AG04450 (cell line): Measurements from ENCODE around the gene BMP5. TPM values are rescaled to one million over a fixed set of nuclear protein-coding genes. Genes with fewer than 3 reads are reported as not detected.
"Not testable (repeated sequence)": the region's sequence is repeated elsewhere in the genome, so short reads cannot be mapped to it uniquely, and the experiment has no call there.

ENCODE experiments used
- CTCF ChIA-PET: fragments of 300-600, 350-600 bp; formaldehyde crosslinking; extraction: SDS; loops from one replicate; lab custom pipeline; 2022; ENCODE audit warnings: antibody characterized with exemption, inconsistent platforms; lab: Charles Lee
- POLR2A ChIA-PET: fragments of 350-600 bp; formaldehyde crosslinking; extraction: SDS; loops from one replicate; lab custom pipeline; 2021; ENCODE audit warnings: antibody characterized with exemption, inconsistent platforms; lab: Yijun Ruan, JAX
- DNase-seq: peaks from one replicate; pipeline ENCODE4 v3.0.0-alpha.2; 2011; ENCODE audit warnings: low read depth, low spot score
- H3K27ac ChIP-seq: one replicate; pipeline ENCODE4 v1.5.1; 2012; ENCODE audit warnings: low read depth, low read length, control low read depth
- H3K27me3 ChIP-seq: one replicate; pipeline ENCODE4 v1.6.0; 2012; ENCODE audit warnings: low read length; ENCODE audit not compliant: control insufficient read depth, insufficient read depth
- H3K4me3 ChIP-seq: 2 replicates; pipeline ENCODE4 v1.5.1; 2011; ENCODE audit warnings: mild to moderate bottlenecking, low read depth, low read length, control low read depth
- H3K9me3 ChIP-seq: 2 replicates; pipeline ENCODE4 v1.5.1; 2012; ENCODE audit warnings: low read length; ENCODE audit not compliant: control insufficient read depth, insufficient read depth
- CTCF ChIP-seq: IDR thresholded peaks from 2 replicates; pipeline ENCODE4 v1.5.1; 2011; ENCODE audit warnings: low read depth, low read length, control low read depth, inconsistent platforms
- polyA plus RNA-seq: library from polyadenylated mRNA; depleted of rRNA; stranded (reverse); fragments of >200 nt; gene quantifications from 2 replicates; pipeline ENCODE4 v1.2.3, GENCODE V29; 2011

Gene BMP5
- polyA plus RNA-seq, 1 experiment, result 0.63 TPM

DNA sequence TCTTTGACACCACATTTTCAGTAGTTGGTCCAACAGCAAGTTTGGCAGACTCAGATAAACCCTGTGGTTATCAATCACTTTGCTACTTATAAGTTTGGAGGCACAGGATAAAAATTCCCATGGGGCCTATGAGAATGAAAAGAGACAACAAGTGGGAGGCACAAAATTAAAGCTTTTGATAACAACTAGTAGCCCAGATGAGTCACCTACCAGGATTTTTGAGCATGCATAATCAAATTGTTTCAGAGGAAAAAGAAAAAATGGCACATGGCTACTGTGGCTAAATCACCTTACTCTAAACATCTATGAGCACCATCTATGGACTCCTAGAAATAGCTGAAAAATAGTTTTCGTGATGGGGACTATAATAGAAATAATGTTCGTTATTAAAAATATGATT, 40.8 kb upstream of the BMP5 start:
- no peak overlapping the region for H3K4me3 ChIP-seq
- no peaks in the 10 kb centered on the region for H3K9me3 ChIP-seq
- TF ChIP-seq CTCF, result no peak
- H3K27me3 ChIP-seq, result no peaks in the 10 kb centered on the region
- ChIA-PET POLR2A (no interaction called here), CTCF (interaction anchor here (1.0 to 1.2 kb wide), 2 partner anchors 25 to 279 kb away, joined by 3 read pairs; no protein-coding TSS in a partner anchor)
- no peak overlapping the region for H3K27ac ChIP-seq
- no peak for DNase-seq

DNA sequence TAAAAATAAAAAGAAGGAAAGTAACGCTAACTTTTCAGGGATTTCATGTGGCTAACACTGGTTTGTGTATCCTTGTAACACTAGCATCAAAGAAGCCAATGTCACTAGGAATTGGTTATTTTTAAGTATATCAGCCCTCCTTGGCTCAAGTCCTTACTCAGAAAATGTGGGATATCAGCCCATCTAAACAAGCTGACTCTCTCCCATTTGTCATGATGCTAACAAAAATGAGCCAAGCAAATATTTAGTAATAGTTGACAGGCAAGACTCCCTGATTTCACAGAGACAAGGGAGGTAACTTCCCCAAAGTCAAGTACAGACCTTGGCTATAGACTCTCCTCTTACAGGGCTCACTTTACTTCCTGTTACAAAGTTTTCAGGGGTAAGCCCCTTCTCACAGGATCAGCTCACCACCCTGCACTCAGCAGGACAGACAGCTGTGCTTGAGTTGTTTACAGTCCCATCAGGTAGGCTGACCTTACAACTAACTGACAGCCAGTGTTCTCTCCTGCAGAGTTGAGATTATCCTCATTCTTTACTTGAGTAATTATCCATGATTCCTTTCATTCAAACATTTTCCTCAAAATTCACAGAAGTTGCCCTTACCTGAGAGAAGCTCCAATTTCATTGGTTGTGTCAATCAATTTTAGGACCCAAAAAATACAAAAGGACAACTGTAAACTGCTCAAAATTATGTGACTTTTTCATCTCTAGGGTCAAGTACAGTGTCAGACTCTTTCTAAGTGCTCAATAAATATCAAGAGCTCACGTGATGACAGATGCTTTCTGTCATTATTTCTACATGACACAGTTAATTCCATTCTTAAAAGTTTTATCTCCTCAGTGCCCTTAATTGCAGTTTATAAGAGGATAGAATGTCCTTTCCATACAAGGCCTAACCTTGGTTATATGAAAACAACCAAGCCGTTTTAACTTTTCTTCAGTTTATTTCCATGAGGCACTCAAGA, 38.1 kb upstream of the BMP5 start:
- no peak overlapping the region for H3K4me3 ChIP-seq
- ChIA-PET CTCF (interaction anchor here (0.9 kb wide), 1 partner anchor 28 kb away, joined by 3 read pairs; no protein-coding TSS in a partner anchor), POLR2A (no interaction called here)
- no peaks in the 10 kb centered on the region; the same call in 1 of the 2 replicates for H3K9me3 ChIP-seq
- DNase-seq, result no peak
- no peak overlapping the region for H3K27ac ChIP-seq
- no peak for TF ChIP-seq CTCF
- H3K27me3 ChIP-seq, result no peaks in the 10 kb centered on the region

DNA sequence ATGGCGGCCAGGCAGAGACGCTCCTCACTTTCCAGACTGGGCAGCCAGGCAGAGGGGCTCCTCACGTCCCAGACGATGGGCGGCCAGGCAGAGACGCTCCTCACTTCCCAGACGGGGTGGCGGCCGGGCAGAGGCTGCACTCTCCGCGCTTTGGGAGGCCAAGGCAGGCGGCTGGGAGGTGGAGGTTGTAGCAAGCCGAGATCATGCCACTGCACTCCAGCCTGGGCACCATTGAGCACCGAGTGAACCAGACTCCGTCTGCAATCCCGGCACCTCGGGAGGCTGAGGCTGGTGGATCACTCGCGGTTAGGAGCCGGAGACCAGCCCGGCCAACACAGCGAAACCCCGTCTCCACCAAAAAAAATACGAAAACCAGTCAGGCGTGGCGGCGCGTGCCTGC, 35.1 kb upstream of the BMP5 start:
- DNase-seq, CTCF ChIA-PET, POLR2A ChIA-PET, H3K27me3 ChIP-seq, H3K27ac ChIP-seq, H3K9me3 ChIP-seq, H3K4me3 ChIP-seq: not testable (repeated sequence)

DNA sequence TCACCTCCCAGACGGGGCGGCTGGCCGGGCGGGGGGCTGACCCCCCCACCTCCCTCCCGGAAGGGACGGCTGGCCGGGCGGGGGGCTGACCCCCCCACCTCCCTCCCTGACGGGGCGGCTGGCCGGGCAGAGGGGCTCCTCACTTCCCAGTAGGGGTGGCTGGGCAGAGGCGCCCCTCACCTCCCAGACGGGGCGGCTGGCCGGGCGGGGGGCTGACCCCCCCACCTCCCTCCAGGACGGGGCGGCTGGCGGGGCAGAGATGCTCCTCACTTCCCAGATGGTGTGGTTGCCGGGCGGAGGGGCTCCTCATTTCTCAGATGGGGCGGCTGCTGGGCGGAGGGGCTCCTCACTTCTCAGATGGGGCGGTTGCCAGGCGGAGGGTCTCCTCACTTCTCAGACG, 34.5 kb upstream of the BMP5 start:
- DNase-seq, POLR2A ChIA-PET, H3K4me3 ChIP-seq, H3K27me3 ChIP-seq, H3K27ac ChIP-seq, CTCF ChIA-PET, H3K9me3 ChIP-seq: not testable (repeated sequence)

DNA sequence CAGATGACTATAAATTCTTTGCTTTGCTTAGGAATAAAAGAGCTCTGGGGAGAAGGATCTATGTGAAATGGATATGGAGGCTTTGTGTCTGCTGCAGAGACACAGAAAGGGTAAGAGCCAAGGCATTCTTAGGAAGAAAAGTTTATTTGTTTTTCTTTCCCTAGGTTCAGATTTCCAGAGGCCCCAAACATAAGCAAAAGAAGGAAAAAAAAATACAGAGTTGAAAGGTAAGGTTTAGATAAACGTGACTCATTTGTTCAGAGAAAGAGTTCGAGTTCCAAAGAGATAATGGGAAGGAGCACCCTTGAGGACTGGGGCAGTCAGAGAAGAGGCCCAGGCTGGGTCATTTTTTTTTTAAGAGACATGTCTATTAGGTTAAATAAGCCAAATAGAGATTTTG, 27.4 kb upstream of the BMP5 start:
- H3K27ac ChIP-seq, result no peak overlapping the region
- ChIA-PET POLR2A (interaction anchor here (0.8 kb wide), 1 partner anchor 46 kb away, joined by 3 read pairs; no protein-coding TSS in a partner anchor), CTCF (interaction anchor here (0.6 kb wide), 1 partner anchor 88 kb away, joined by 3 read pairs; no protein-coding TSS in a partner anchor)

More for the DNA sequence above, 27.4 kb upstream of the BMP5 start:
- H3K4me3 ChIP-seq, result no peak overlapping the region
- no peak for TF ChIP-seq CTCF
- H3K9me3 ChIP-seq, result no peaks in the 10 kb centered on the region
- no peaks in the 10 kb centered on the region for H3K27me3 ChIP-seq
- peak; percentile 36 for DNase-seq
